ENCODE data around the gene G3BP2.
"Not testable (repeated sequence)": the region's sequence is repeated elsewhere in the genome, so short reads cannot be mapped to it uniquely, and the experiment has no call there.

G3BP2 gene

GRCh38 chr4:75683482-75684155 lies 10.4 kb upstream of the G3BP2 start:
- no peak for DNase-seq (ENCODE audit: low read depth)

- DNase-seq (ENCODE audit: low read depth) = no peak
Measured at GRCh38 chr4:75679876-75680575, 6.8 kb upstream of the G3BP2 start.

GRCh38 chr4:75678965-75679364 lies 5.8 kb upstream of the G3BP2 start:
- DNase-seq (ENCODE audit: low read depth) = peak; percentile 29

DNA sequence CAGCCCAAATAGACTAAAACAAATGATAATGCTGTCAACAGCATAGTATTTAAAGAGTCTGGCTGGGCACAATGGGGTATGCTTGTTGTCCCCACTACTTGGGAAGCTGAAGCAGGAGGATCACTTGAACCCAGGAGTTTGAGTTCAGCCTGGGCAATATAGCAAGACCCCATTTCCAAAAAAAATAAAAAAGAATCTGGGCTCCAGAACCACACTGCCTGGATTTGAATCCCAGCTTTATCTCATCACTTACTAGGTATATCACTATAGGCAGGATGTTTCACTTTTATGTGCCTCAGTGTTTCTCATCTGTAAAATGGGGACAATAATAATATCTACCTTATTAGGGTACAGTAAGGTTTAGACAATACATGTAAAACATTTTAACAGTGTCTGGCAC lies 5.3 kb upstream of the G3BP2 start:
- no peak for DNase-seq (ENCODE audit: low read depth)

GRCh38 chr4:75675004-75675531 lies 1.9 kb upstream of the G3BP2 start:
- DNase-seq (ENCODE audit: low read depth) = no peak

- peak; percentile 6 for DNase-seq (ENCODE audit: low read depth)
Measured at GRCh38 chr4:75673959-75674328, 733 bp upstream of the G3BP2 start.

- DNase-seq (ENCODE audit: low read depth) = peak; percentile 64
Measured at GRCh38 chr4:75672461-75673026, 667 bp downstream of the G3BP2 start.

DNA sequence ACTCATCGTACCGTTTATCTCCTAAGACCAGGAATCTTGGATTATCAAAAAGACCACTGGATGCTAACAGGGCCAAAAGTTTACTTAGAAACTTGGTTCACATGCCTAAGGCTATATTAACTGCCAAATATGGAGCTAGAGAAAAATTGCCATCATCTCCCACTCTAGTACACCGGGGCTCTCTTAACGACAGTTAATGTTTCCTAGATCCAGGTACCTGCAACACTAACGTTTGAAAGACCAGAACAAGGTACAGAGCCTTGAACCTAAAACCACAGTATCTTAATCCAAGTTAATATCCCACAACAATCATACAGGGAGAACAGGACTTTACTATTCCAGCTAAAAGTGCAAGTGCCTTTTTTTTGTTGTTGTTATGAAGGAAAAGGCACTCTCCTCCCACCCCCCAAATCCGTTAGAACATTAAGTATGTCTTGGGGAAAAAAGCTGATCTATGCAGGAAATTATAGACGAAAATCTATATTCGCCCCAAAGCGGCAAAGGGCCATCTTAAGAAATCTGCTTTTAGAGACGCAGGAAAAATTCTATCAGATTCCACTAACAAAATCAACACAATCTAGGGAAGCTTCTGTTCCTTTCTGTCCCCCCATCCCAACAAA lies 1.3 kb downstream of the G3BP2 start:
- DNase-seq (ENCODE audit: low read depth) = peak; percentile 36

DNA sequence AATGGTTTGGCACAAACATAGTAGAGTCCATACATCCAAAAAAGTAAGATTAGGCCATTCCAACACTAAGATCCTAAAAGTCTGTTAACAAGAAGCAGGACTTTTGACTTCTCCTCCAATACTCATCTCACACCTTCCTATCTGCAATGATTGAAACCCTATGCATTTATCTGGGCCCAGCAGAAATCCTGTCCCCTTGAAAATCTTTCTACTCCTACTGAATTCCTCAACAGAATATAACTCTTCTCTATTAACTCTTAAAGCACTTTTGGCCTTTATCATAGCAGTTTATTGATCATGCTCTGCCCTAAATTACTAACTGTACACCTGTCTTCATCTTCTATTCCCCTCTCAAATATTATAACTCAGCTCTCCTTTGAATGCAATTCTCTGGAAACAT lies 4.6 kb downstream of the G3BP2 start:
- no peak for DNase-seq (ENCODE audit: low read depth)

GRCh38 chr4:75667636-75668035 lies 5.6 kb downstream of the G3BP2 start:
- not testable (repeated sequence) for DNase-seq (ENCODE audit: low read depth)

DNA sequence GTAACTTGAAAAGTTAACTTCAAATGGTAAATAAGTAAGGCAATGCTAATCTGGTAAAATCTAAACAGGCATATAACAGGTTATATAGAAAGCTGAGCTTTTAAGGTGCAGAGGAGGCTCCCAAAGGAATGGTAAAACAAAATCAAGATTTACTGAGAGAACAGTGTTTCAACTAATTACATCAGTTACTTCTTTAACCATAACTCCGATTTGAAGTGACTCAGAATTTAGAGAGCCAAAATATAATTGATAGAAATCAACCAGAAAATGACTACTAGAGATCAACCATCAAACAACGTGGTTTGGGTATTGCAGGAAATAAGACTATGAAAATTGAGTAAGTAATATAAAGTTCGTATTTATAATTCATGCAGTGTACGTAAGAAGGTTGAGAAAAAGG lies 6.9 kb downstream of the G3BP2 start:
- DNase-seq (ENCODE audit: low read depth) = no peak

- DNase-seq (ENCODE audit: low read depth) = not testable (repeated sequence)
Measured at GRCh38 chr4:75664604-75665003, 8.6 kb downstream of the G3BP2 start.

DNA sequence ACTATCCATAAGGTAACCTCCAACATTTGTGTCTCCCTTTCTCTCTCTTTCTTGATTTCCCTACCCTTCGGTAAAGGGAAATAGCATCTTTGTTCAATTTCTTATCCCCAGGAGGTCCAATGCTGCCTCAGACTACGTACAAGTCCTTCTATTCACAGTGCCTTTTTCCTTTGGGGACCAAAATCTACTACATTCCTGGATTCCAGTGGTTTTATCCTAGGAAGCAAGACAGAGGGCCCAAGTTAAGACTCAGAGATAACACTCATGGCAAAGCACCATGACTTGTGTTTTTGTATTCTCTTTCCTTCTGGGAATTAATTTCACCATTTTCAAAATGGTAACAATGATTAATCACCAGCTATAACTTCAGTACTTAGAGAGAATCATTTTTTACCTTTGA lies 10.6 kb downstream of the G3BP2 start:
- no peak for DNase-seq (ENCODE audit: low read depth)

DNA sequence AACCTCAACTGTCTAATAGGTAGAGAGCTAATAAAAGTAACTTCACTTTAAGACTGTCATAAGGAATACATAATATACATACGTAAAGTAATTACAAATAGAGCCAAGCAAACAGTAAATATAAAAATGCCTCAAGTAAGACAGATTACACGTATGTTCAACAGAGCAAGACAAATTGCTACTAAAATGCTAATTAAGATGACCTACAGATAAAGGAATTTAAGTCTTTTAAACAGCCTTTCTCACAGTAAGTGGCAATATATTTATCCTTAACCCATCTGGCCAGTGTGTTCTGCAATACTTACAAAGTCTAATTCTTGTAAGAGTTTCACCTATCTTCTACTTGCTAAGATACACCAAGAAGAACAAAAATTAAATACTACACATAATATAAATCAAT lies 12.7 kb downstream of the G3BP2 start:
- DNase-seq (ENCODE audit: low read depth) = peak; percentile 27

DNA sequence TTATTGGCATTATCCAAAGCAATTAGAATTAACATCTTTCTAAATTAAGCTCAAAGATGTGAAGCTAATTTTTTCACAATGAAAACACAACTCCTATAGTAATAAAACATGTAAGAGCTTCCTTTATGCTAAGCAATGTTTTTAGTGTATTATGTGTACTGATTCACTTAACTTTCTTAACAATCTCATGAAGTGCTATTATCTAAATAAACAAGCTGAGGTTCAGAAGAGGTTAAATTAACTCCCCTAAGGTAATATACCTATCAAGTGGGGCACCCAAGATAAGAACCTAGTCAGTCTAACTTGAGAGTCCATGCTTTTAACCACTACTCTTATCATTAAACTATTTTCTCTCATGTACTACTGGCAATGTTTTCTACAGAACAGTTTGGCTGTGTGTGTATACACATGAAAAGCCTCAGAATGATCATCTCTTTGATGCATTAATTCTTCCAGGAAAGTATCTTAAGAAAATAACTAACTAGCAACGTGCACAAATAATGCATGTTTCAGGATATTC lies 13.6 kb downstream of the G3BP2 start:
- DNase-seq (ENCODE audit: low read depth) = no peak

- DNase-seq (ENCODE audit: low read depth) = peak; percentile 47
Measured at GRCh38 chr4:75658876-75659275, 14.3 kb downstream of the G3BP2 start.

- DNase-seq (ENCODE audit: low read depth) = no peak
Measured at GRCh38 chr4:75655562-75655961, 17.6 kb downstream of the G3BP2 start.

DNA sequence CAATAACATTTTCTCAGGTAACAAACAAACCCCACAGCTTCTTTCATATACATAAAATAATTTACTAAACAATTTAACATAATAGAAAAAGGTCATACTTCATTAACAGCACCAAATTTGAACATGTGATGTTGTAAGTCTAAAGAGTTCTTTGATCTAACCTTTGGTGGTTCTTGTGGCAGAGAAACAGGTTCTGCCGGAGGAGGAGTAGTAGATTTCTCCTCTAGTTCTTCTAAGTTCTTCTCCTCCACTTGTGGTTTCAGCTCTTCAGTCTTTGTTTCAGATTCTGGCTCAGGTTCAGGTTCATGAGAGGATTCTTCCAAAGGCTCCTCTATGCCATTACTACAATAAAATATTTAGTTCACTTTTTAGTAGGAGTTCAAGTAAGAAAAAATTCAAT lies 18.3 kb downstream of the G3BP2 start:
- DNase-seq (ENCODE audit: low read depth) = no peak

- peak; percentile 51 for DNase-seq (ENCODE audit: low read depth)
Measured at GRCh38 chr4:75653845-75654503, 19.2 kb downstream of the G3BP2 start.

GRCh38 chr4:75644095-75644494 lies 29.1 kb downstream of the G3BP2 start:
- no peak for DNase-seq (ENCODE audit: low read depth)

- DNase-seq (ENCODE audit: low read depth) = peak; percentile 61
Measured at GRCh38 chr4:75643651-75644050, 29.6 kb downstream of the G3BP2 start.

DNA sequence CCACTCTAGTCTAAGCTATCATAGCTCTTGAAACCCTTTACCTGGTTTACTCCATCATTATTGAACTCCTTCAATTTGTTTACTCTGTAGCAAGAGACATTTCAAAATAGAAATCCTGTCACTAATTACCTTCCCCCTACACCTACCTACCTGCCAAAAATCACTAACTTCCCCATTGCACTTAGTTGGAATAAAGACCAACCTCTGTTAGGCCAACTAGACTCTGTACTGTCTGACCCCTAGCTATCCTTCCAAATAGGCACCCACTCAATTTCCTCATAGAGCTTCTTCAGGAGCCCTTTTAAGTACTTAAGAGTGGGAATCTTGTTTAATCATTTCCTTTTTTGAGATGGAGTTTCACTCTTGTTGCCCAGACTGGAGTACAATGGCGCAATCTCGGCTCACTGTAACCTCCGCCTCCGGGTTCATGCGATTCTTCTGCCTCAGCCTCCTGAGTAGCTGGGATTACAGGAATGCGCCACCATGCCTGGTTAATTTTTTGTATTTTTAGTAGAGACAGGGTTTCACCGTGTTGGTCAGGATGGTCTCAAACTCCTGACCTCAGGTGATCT lies 34.0 kb downstream of the G3BP2 start:
- DNase-seq (ENCODE audit: low read depth) = no peak
